Naive thymus-derived CD4-positive, alpha-beta T cell (primary cell): ENCODE results near the gene ZNF805. TPM values are rescaled to one million over a fixed set of nuclear protein-coding genes. Genes with fewer than 3 reads are reported as not detected.
"Not testable (repeated sequence)": the region's sequence is repeated elsewhere in the genome, so short reads cannot be mapped to it uniquely, and the experiment has no call there.

Experiments used
- ATAC-seq: fragments of 150-1000 bp; cut with Tn5 transposase; 2 replicates; pipeline ENCODE4 v1.10.0; 2021; ENCODE audit warnings: mild to moderate bottlenecking, moderate library complexity
- CTCF ChIA-PET: fragments of 350-600 bp; sonication (Branson Sonifier 250); formaldehyde crosslinking; loops from one replicate; lab custom pipeline; 2021; ENCODE audit warnings: antibody characterized with exemption; lab: Charles Lee
- POLR2A ChIA-PET: fragments of 350-600 bp; sonication (Branson Sonifier 250); formaldehyde crosslinking; loops from one replicate; lab custom pipeline; 2021; ENCODE audit warnings: antibody characterized with exemption, inconsistent platforms; lab: Charles Lee
- DNase-seq, 9 donors: peaks; one replicate each; pipeline versions ENCODE4 v3.0.0 to v3.0.0-alpha.2; 2020 to 2022; ENCODE audit warnings: mixed read lengths in 1 of 9
- H3K27ac ChIP-seq: one replicate; pipeline ENCODE4 v1.7.0; 2013; ENCODE audit warnings: mild to moderate bottlenecking, low read depth, low read length, moderate library complexity
- H3K27me3 ChIP-seq, 2 donors: one replicate each; pipeline ENCODE4 v1.7.0; 2013; ENCODE audit warnings: low read length in 2 of 2, mild to moderate bottlenecking in 2 of 2, moderate library complexity in 2 of 2; ENCODE audit not compliant: control insufficient read depth in 2 of 2, insufficient read depth in 2 of 2
- H3K36me3 ChIP-seq, 3 experiments: 1 replicate in 2 of 3; 2 replicates in 1 of 3; pipeline ENCODE4 v1.7.0; 2013; ENCODE audit warnings: low read length in 3 of 3, mild to moderate bottlenecking in 3 of 3, moderate library complexity in 1 of 3; ENCODE audit not compliant: insufficient read depth in 3 of 3, control insufficient read depth in 2 of 3
- H3K4me1 ChIP-seq, 2 donors: one replicate each; pipeline ENCODE4 v1.7.0; 2013; ENCODE audit warnings: low read length in 2 of 2, mild to moderate bottlenecking in 2 of 2, moderate library complexity in 1 of 2; ENCODE audit not compliant: control insufficient read depth in 2 of 2, insufficient read depth in 2 of 2
- H3K4me3 ChIP-seq: 2 replicates; pipeline ENCODE4 v1.7.0; 2013; ENCODE audit warnings: mild to moderate bottlenecking, low read length
- H3K9me3 ChIP-seq, 3 experiments: 1 replicate in 2 of 3; 2 replicates in 1 of 3; pipeline ENCODE4 v1.7.0; 2013; ENCODE audit warnings: low read length in 3 of 3; ENCODE audit not compliant: control insufficient read depth in 2 of 3
- H3K27ac Mint-ChIP-seq, 9 donors: one replicate each; pipeline ENCODE4 v1.8.0; 2020 to 2022; ENCODE audit warnings: mixed read lengths in 9 of 9, mild to moderate bottlenecking in 8 of 9, moderate library complexity in 5 of 9, inconsistent platforms in 2 of 9
- H3K27me3 Mint-ChIP-seq, 5 donors: one replicate each; pipeline ENCODE4 v1.8.0; 2021 to 2022; ENCODE audit warnings: mixed read lengths in 5 of 5, mild to moderate bottlenecking in 1 of 5
- H3K36me3 Mint-ChIP-seq, 5 donors: one replicate each; pipeline ENCODE4 v1.8.0; 2020 to 2022; ENCODE audit warnings: mixed read lengths in 5 of 5, mild to moderate bottlenecking in 3 of 5, inconsistent platforms in 1 of 5
- H3K4me1 Mint-ChIP-seq, 7 donors: one replicate each; pipeline ENCODE4 v1.8.0; 2020 to 2022; ENCODE audit warnings: mixed read lengths in 7 of 7, mild to moderate bottlenecking in 3 of 7, inconsistent platforms in 1 of 7
- H3K4me3 Mint-ChIP-seq, 10 donors: one replicate each; pipeline ENCODE4 v1.8.0; 2020 to 2022; ENCODE audit warnings: mild to moderate bottlenecking in 10 of 10, mixed read lengths in 10 of 10, moderate library complexity in 6 of 10, inconsistent platforms in 2 of 10
- H3K9me3 Mint-ChIP-seq, 11 donors: one replicate each; pipeline ENCODE4 v1.8.0; 2020 to 2022; ENCODE audit warnings: mixed read lengths in 11 of 11, mild to moderate bottlenecking in 4 of 11, inconsistent platforms in 1 of 11, moderate library complexity in 1 of 11
- intact Hi-C, 2 donors: fragments of 100-400 bp; cut with micrococcal nuclease; formaldehyde crosslinking; loops; one replicate each; pipeline ENCODE4 v1.15.1; 2023
- polyA plus RNA-seq, 2 donors: library from polyadenylated mRNA; unstranded; fragments of 300-500 nt; fragmentation: Illumina TruSeq; gene quantifications; one replicate each; pipeline ENCODE4 v1.2.3, GENCODE V29; 2021
- total RNA-seq, 6 experiments: library from RNA in 5 of 6; stranded (reverse) in 5 of 6; gene quantifications; 1 replicate in 5 of 6; 2 replicates in 1 of 6; pipeline ENCODE4 v1.2.3 and lab custom pipeline; 2021 to 2026

ZNF805 gene
- total RNA-seq, result 10 to 100 TPM; 12.0 to 26.2 (median 23.7) TPM
- polyA plus RNA-seq, result 1 to 10 TPM; 3.9 to 5.0 TPM
- 59.8 reads per million, percentile 75 among the genes with 10 or more reads in this experiment for total RNA-seq (lab: John Stamatoyannopoulos, UW)

GRCh38 chr19:57240311-57241090 lies at the start of gene ZNF805:
Gene ZNF805 (plus strand): TSS chr19:57240632. CDS start chr19:57240892, 260 bp downstream.
- H3K27ac Mint-ChIP-seq, result peak within 1 kb of the TSS; percentile 96 to 99 (median 97)
- Histone ChIP-seq H3K4me3 (peak within 1 kb of the TSS; percentile 73), H3K36me3 (peaks cover 0 to 33% (median 8%) of the 10 kb centered on the region in 3 experiments), H3K27me3 (no peaks in the 10 kb centered on the region), H3K9me3 (no peaks in the 10 kb centered on the region), H3K27ac (peak within 1 kb of the TSS; percentile 95), H3K4me1 (peaks cover 19% of the 10 kb centered on the region in 2 donors)
- ATAC-seq (peak; percentile 97), DNase-seq (peak; percentile 82 to 96 (median 93))
- peaks cover 7 to 35% (median 30%) of the 10 kb centered on the region in 5 donors for H3K36me3 Mint-ChIP-seq
- POLR2A ChIA-PET, result interaction anchor here (0.6 to 2.6 kb wide), 8 partner anchors 12 to 762 kb away, joined by 3 to 10 read pairs (median 3); partner anchors contain the start of genes ZNF264, ZNF417, ZNF460 and ZNF548
- intact Hi-C loops, result loop anchor here (1.0 to 5.0 kb wide), 22 partner anchors 40 to 1212 kb away; partner anchors contain the start of genes TRAPPC2B (in 2 of the 2), ZNF264 (in 2 of the 2), ZNF304 (in 2 of the 2) and ZNF460 (in 2 of the 2)
- peaks cover 3 to 15% (median 5%) of the 10 kb centered on the region in 11 donors for H3K9me3 Mint-ChIP-seq
- peaks cover 0 to 3% (median 0%) of the 10 kb centered on the region in 5 donors for H3K27me3 Mint-ChIP-seq
- H3K4me3 Mint-ChIP-seq, result peak within 1 kb of the TSS; percentile 88 to 97 (median 94)
- peaks cover 20 to 44% (median 36%) of the 10 kb centered on the region in 7 donors for H3K4me1 Mint-ChIP-seq
- CTCF ChIA-PET, result no interaction called here

- Histone ChIP-seq H3K4me1 (peaks cover 11 to 22% of the 10 kb centered on the region in 2 donors), H3K36me3 (peaks cover 0 to 45% (median 23%) of the 10 kb centered on the region in 3 experiments), H3K27ac (peak within 1 kb of the TSS; percentile 85), H3K9me3 (peaks cover 0 to 14% (median 0%) of the 10 kb centered on the region in 3 experiments), H3K27me3 (no peaks in the 10 kb centered on the region), H3K4me3 (peak within 1 kb of the TSS; percentile 95)
- H3K4me1 Mint-ChIP-seq, result peaks cover 20 to 40% (median 35%) of the 10 kb centered on the region in 7 donors
- intact Hi-C loops, result loop anchor here (1.0 to 5.0 kb wide), 7 partner anchors 49 to 594 kb away; partner anchors contain the start of genes TRAPPC2B (in 2 of the 2), ZNF460 (in 2 of the 2), ZNF543 (in 2 of the 2) and ZNF547 (in 2 of the 2)
- peaks cover 0 to 11% (median 6%) of the 10 kb centered on the region in 5 donors for H3K27me3 Mint-ChIP-seq
- H3K27ac Mint-ChIP-seq, result peak within 1 kb of the TSS; percentile 92 to 97 (median 95)
- DNase-seq (peak; percentile 79 to 90 (median 86)), ATAC-seq (peak; percentile 98)
- H3K4me3 Mint-ChIP-seq, result peak within 1 kb of the TSS; percentile 90 to 97 (median 94)
- ChIA-PET CTCF (no interaction called here), POLR2A (interaction anchor here (0.5 to 1.4 kb wide), 7 partner anchors 10 to 1250 kb away, joined by 3 to 7 read pairs (median 3); partner anchors contain the start of genes ZNF460 and ZNF805)
- H3K9me3 Mint-ChIP-seq, result peaks cover 15 to 90% (median 47%) of the 10 kb centered on the region in 11 donors
- H3K36me3 Mint-ChIP-seq, result peaks cover 44 to 66% (median 61%) of the 10 kb centered on the region in 5 donors
These were observed 49.0 kb upstream of the ZNF805 start, which contains the start of gene ZNF264 for GRCh38 chr19:57191141-57192076. Gene ZNF264 (plus strand): TSS chr19:57191500. CDS start chr19:57191914, 414 bp downstream.

GRCh38 chr19:57192077-57192420 lies 48.4 kb upstream of the ZNF805 start:
- Mint-ChIP-seq H3K27ac (peak overlapping the region; percentile 88 to 97 (median 93)), H3K4me1 (peaks cover 20 to 40% (median 35%) of the 10 kb centered on the region in 7 donors), H3K36me3 (peaks cover 49 to 72% (median 67%) of the 10 kb centered on the region in 5 donors), H3K4me3 (peak overlapping the region; percentile 90 to 97 (median 94)), H3K9me3 (peaks cover 20 to 92% (median 52%) of the 10 kb centered on the region in 11 donors), H3K27me3 (peaks cover 0 to 10% (median 6%) of the 10 kb centered on the region in 5 donors)
- peaks cover 0 to 11% (median 0%) of the 10 kb centered on the region in 3 experiments for H3K9me3 ChIP-seq
- no peaks in the 10 kb centered on the region for H3K27me3 ChIP-seq
- H3K36me3 ChIP-seq, result peaks cover 0 to 51% (median 23%) of the 10 kb centered on the region in 3 experiments
- POLR2A ChIA-PET, result interaction anchor here (0.7 to 1.4 kb wide), 4 partner anchors 9 to 658 kb away, joined by 3 to 7 read pairs (median 4); partner anchors contain the start of gene ZNF805
- DNase-seq, result no peak
- H3K27ac ChIP-seq, result peak overlapping the region; percentile 85
- peaks cover 11 to 22% of the 10 kb centered on the region in 2 donors for H3K4me1 ChIP-seq
- ATAC-seq, result no peak
- CTCF ChIA-PET, result interaction anchor here (0.6 kb wide), 1 partner anchor 507 kb away, joined by 4 read pairs; no protein-coding TSS in a partner anchor
- intact Hi-C loops, result loop anchor here (5.0 kb wide), 2 partner anchors 440 to 595 kb away; partner anchors contain the start of genes ZNF211 (in 1 of the 2) and ZNF71 (in 1 of the 2)
- peak overlapping the region; percentile 95 for H3K4me3 ChIP-seq

- DNase-seq (no peak), ATAC-seq (no peak)
- peak overlapping the region; percentile 22 to 93 (median 62) for H3K27ac Mint-ChIP-seq
- CTCF ChIA-PET, result interaction anchor here (1.0 kb wide), 1 partner anchor 904 kb away, joined by 4 read pairs; no protein-coding TSS in a partner anchor
- H3K4me3 Mint-ChIP-seq, result peak overlapping the region; percentile 90 to 97 (median 94)
- Histone ChIP-seq H3K4me1 (peaks cover 11 to 22% of the 10 kb centered on the region in 2 donors), H3K27ac (no peak overlapping the region), H3K27me3 (no peaks in the 10 kb centered on the region), H3K36me3 (peaks cover 0 to 58% (median 23%) of the 10 kb centered on the region in 3 experiments), H3K4me3 (peak overlapping the region; percentile 95), H3K9me3 (peaks cover 0 to 5% (median 0%) of the 10 kb centered on the region in 3 experiments)
- peaks cover 53 to 81% (median 72%) of the 10 kb centered on the region in 5 donors for H3K36me3 Mint-ChIP-seq
- peaks cover 16 to 92% (median 51%) of the 10 kb centered on the region in 11 donors for H3K9me3 Mint-ChIP-seq
- POLR2A ChIA-PET, result interaction anchor here (0.6 kb wide), 1 partner anchor 8 kb away, joined by 3 read pairs; no protein-coding TSS in a partner anchor
- intact Hi-C loops, result loop anchor here (5.0 kb wide), 2 partner anchors 439 to 596 kb away; partner anchors contain the start of genes ZNF211 (in 1 of the 2) and ZNF71 (in 1 of the 2)
- peaks cover 20 to 43% (median 35%) of the 10 kb centered on the region in 7 donors for H3K4me1 Mint-ChIP-seq
- H3K27me3 Mint-ChIP-seq, result peaks cover 0 to 4% (median 0%) of the 10 kb centered on the region in 5 donors
These were observed 47.4 kb upstream of the ZNF805 start for GRCh38 chr19:57192993-57193392.

GRCh38 chr19:57197874-57198273 lies 42.6 kb upstream of the ZNF805 start:
- H3K4me3 ChIP-seq, H3K27ac ChIP-seq, CTCF ChIA-PET, DNase-seq, H3K27ac Mint-ChIP-seq, H3K4me3 Mint-ChIP-seq, ATAC-seq, intact Hi-C loops, H3K27me3 ChIP-seq, H3K27me3 Mint-ChIP-seq, POLR2A ChIA-PET, H3K4me1 ChIP-seq: not testable (repeated sequence)
- Mint-ChIP-seq H3K4me1 (peaks cover 11 to 27% (median 19%) of the 10 kb centered on the region in 7 donors), H3K36me3 (peaks cover 65 to 98% (median 97%) of the 10 kb centered on the region in 5 donors), H3K9me3 (peaks cover 17 to 98% (median 64%) of the 10 kb centered on the region in 11 donors)
- Histone ChIP-seq H3K36me3 (peaks cover 0 to 87% (median 28%) of the 10 kb centered on the region in 3 experiments), H3K9me3 (peaks cover 0 to 28% (median 14%) of the 10 kb centered on the region in 3 experiments)
